ENCODE data around the gene UPK3A.

Gene UPK3A

GRCh38 chr22:45309422-45310227 is 24.9 kb downstream of the UPK3A start, which contains the start of gene FAM118A:
FAM118A (plus strand) TSS chr22:45309934; CDS start chr22:45322380, 12,446 bp downstream.
- H3K4me1 ChIP-seq (ENCODE audit: low read depth, poor library complexity, severe bottlenecking) = peaks cover 19% of the 10 kb centered on the region
- no peaks in the 10 kb centered on the region for H3K27me3 ChIP-seq (ENCODE audit: insufficient read depth, low read depth)
- peak within 1 kb of the TSS; percentile 49 for H3K27ac ChIP-seq
- TF ChIP-seq CTCF (conservative IDR thresholded peaks at IDR 0.05; ENCODE audit: low read depth, low read length) = no peak
- H2AFZ ChIP-seq (ENCODE audit: low read depth) = peak within 1 kb of the TSS; percentile 95
- no peak within 1 kb of the TSS for H3K4me3 ChIP-seq (IDR thresholded peaks at IDR 0.05; ENCODE audit: insufficient read depth, low read depth, low read length)
- H3K79me2 ChIP-seq (ENCODE audit: insufficient read depth, low read depth) = peaks cover 43% of the 10 kb centered on the region
- no peaks in the 10 kb centered on the region for H4K20me1 ChIP-seq (ENCODE audit: insufficient read depth)
- H3K36me3 ChIP-seq (ENCODE audit: insufficient read depth) = no peaks in the 10 kb centered on the region
- H3K4me2 ChIP-seq = peak within 1 kb of the TSS; percentile 94
- H3K9ac ChIP-seq = peak within 1 kb of the TSS; percentile 81

GRCh38 chr22:45310331-45310976 is 25.7 kb downstream of the UPK3A start:
- Histone ChIP-seq H3K79me2 (ENCODE audit: insufficient read depth, low read depth) (peaks cover 52% of the 10 kb centered on the region), H3K27ac (peak overlapping the region; percentile 49), H2AFZ (ENCODE audit: low read depth) (peak overlapping the region; percentile 41; the same call in 1 of the 2 replicates)

GRCh38 chr22:45310977-45311531 is 26.3 kb downstream of the UPK3A start:
- H3K4me2 ChIP-seq = peak overlapping the region; percentile 94
- no peaks in the 10 kb centered on the region for H3K36me3 ChIP-seq (ENCODE audit: insufficient read depth)
- no peak overlapping the region for H2AFZ ChIP-seq (ENCODE audit: low read depth)
- TF ChIP-seq CTCF (conservative IDR thresholded peaks at IDR 0.05; ENCODE audit: low read depth, low read length) = no peak
- H3K4me1 ChIP-seq (ENCODE audit: low read depth, poor library complexity, severe bottlenecking) = peaks cover 31% of the 10 kb centered on the region
- H3K4me3 ChIP-seq (IDR thresholded peaks at IDR 0.05; ENCODE audit: insufficient read depth, low read depth, low read length) = no peak overlapping the region
- no peak overlapping the region for H3K9ac ChIP-seq
- H3K79me2 ChIP-seq (ENCODE audit: insufficient read depth, low read depth) = peaks cover 57% of the 10 kb centered on the region
- H4K20me1 ChIP-seq (ENCODE audit: insufficient read depth) = no peaks in the 10 kb centered on the region
- no peak overlapping the region for H3K27ac ChIP-seq
- H3K27me3 ChIP-seq (ENCODE audit: insufficient read depth, low read depth) = no peaks in the 10 kb centered on the region

More at GRCh38 chr22:45310331-45310976, 25.7 kb downstream of the UPK3A start:
- Histone ChIP-seq H3K9ac (peak overlapping the region; percentile 81), H3K36me3 (ENCODE audit: insufficient read depth) (no peaks in the 10 kb centered on the region), H3K4me1 (ENCODE audit: low read depth, poor library complexity, severe bottlenecking) (peaks cover 25% of the 10 kb centered on the region), H3K27me3 (ENCODE audit: insufficient read depth, low read depth) (no peaks in the 10 kb centered on the region), H3K4me3 (IDR thresholded peaks at IDR 0.05; ENCODE audit: insufficient read depth, low read depth, low read length) (no peak overlapping the region), H3K4me2 (peak overlapping the region; percentile 94), H4K20me1 (ENCODE audit: insufficient read depth) (no peaks in the 10 kb centered on the region)
- no peak for TF ChIP-seq CTCF (conservative IDR thresholded peaks at IDR 0.05; ENCODE audit: low read depth, low read length)

- no peak overlapping the region for H3K27ac ChIP-seq
Observed at GRCh38 chr22:45312415-45312814, 27.7 kb downstream of the UPK3A start.

More at GRCh38 chr22:45312415-45312814, 27.7 kb downstream of the UPK3A start:
- no peak for TF ChIP-seq CTCF (conservative IDR thresholded peaks at IDR 0.05; ENCODE audit: low read depth, low read length)
- Histone ChIP-seq H3K4me3 (IDR thresholded peaks at IDR 0.05; ENCODE audit: insufficient read depth, low read depth, low read length) (no peak overlapping the region), H3K4me2 (no peak overlapping the region), H3K4me1 (ENCODE audit: low read depth, poor library complexity, severe bottlenecking) (peaks cover 45% of the 10 kb centered on the region), H3K79me2 (ENCODE audit: insufficient read depth, low read depth) (peaks cover 70% of the 10 kb centered on the region), H3K9ac (no peak overlapping the region), H2AFZ (ENCODE audit: low read depth) (no peak overlapping the region), H3K36me3 (ENCODE audit: insufficient read depth) (no peaks in the 10 kb centered on the region), H3K27me3 (ENCODE audit: insufficient read depth, low read depth) (no peaks in the 10 kb centered on the region), H4K20me1 (ENCODE audit: insufficient read depth) (no peaks in the 10 kb centered on the region)
